ENCODE measurements around the gene TRIM13.
"Not testable (repeated sequence)": the region's sequence is repeated elsewhere in the genome, so short reads cannot be mapped to it uniquely, and the experiment has no call there.

TRIM13 gene, protein sequence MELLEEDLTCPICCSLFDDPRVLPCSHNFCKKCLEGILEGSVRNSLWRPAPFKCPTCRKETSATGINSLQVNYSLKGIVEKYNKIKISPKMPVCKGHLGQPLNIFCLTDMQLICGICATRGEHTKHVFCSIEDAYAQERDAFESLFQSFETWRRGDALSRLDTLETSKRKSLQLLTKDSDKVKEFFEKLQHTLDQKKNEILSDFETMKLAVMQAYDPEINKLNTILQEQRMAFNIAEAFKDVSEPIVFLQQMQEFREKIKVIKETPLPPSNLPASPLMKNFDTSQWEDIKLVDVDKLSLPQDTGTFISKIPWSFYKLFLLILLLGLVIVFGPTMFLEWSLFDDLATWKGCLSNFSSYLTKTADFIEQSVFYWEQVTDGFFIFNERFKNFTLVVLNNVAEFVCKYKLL

DNA sequence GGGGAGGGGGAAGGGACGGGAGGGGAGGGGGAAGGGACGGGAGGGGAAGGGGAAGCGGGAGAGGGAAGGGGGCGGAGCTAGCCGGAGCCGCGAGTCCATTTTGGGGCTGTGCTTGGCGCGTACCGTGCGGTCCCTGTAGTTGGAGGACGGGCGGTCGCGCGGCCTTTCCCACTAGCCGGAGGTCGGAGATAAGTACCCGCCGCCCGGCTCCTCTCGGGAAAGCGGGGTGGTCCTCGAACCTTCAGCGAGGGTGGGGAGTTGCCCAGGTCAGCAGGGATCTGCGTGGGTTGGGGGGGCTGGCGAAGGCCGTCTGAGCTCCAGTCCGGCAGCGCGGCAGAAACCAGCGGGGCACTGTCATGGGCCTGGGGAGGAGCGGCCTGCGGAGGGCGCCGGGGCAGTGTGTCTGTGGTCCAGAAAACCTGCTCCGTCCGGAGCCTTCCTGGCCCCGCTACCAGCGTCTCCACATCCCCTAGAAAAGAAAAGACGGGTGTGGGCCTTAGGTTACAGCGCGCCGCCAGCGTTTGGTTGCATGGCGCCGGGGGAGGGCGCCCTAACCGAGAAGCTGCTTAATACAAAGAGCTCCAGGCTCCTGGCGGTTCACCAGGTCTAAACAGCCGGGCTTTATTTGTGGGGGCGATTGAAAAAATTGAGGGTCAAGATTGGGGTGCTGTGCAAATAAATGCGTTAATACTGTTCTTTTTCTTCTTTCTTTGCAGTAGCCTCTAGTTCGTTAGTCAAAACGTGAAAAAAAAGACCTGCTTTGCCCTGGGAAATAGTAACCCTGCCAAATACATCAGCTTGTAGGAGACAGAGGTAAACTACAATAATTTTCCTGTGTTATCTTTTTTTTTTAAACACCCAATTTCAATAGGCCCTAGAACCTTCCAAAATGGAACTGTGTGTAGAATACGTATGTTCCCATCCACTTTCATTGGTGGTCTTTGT lies at the start of gene TRIM13:
TSS of gene TRIM13 (plus strand) at position 92 of the 945 bp plus-strand sequence. CDS start 14,899 bp downstream, outside the sequence.
- peak; percentile 51 to 63 for DNase-seq (ENCODE audit: low read depth in 2 of 2)

DNA sequence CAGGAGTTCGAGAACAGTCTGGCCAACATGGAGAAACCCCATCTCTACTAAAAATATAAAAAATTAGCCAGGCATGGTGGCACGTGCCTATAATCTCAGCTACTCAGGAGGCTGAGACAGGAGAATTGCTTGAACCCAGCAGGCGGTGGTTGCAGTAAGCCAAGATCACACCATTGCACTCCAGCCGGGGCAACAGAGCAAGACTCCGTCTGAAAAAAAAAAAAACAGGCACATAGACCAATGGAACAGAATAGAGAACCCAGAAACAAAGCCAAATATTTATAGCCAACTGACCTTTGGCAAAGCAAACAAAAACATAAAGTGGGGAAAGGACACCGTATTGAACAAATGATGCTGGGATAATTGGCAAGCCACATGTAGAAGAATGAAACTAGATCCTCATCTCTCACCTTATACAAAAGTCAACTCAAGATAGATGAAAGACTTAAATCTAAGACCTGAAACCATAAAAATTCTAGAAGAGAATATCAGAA lies 48.0 kb upstream of the TRIM13 start:
- not testable (repeated sequence) for DNase-seq (ENCODE audit: low read depth in 2 of 2)

DNA sequence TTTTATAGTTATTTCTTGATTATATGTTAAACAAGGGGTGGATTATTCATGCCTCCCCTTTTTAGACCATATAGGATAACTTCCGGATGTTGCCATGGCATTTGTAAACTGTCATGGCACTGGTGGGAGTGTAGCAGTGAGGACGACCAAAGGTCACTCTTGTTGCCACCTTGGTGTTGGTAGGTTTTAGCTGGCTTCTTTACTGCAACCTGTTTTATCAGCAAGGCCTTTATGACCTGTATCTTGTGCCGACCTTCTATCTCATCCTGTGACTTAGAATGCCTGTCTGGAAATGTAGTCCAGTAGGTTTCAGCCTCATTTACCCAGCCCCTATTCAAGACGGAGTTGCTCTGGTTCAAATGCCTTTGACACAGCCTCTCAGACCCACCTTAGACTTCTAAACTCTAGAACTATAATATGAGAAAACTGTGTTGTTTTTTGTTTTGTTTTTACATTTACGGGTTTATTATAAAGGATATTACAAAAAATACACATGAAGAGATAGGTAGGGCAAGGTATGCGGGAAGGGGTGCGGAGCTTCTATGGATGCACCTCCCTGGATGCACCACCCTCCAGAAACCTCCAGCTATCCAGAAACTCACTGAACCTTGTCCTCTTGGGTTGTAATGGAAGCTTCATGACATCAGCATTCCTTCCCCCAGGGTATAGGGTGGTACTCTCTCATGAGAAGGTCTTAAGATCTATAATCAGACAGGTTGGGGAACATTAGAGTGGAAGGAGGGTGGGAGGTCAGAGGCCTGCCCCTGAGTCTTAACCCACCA lies 44.9 kb upstream of the TRIM13 start:
- no peak for DNase-seq (ENCODE audit: low read depth in 2 of 2)

DNA sequence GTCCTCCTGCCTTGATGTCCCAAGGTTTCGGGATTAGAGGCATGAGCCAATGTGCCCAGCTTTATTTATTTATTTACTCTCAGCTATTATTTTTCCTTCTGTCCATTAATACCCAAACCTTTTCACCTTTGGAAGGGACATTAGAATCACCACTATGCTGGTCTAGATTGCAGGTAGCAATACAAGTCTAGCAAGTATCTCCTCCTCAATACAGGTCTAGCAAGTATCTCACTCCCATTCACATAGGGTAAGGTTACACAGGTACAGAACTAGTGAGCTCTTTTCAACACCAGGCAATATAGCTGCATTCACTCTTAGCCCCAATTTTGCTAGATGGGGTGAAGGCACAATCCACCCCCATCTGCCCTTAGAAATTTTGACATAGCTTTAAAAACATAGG lies 43.3 kb upstream of the TRIM13 start:
- DNase-seq (ENCODE audit: low read depth in 2 of 2) = no peak

DNA sequence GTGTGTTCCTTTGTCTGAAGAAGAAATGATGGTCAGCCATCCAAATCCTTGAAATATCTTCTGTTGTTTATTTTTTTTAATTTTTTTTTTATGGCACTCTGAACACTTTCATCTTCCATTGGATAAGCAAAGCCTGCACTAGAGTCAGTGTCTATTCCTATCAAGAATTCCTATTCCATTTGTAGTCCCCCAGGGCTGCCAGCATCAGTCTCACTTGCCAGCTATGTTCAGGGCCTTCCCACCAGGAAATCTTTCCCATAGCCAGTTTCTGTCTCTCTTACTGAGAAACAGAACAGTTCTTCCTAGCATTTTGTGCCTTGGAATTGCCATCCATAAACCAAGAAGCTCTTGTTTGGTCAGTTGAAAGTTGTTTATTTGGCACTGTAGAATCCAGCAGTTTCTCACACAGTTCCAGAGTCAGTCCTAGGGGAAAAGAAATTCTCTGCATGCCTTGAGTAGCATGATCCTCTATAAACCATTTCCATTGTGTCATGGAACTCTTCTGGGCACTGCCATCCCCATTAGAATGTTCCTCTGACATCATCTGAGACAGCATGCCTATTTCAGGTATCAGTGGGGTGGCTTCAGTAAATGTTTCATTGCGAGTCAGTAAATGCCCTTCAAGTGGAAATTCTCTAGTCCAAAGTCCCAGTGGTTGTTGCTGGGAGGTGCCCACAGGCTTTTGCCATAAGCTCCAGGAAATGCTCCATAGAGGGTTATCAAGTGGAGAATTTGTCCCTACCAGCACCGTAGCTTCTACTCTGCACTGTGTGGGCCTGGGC lies 42.0 kb upstream of the TRIM13 start:
- no peak for DNase-seq (ENCODE audit: low read depth in 2 of 2)

DNA sequence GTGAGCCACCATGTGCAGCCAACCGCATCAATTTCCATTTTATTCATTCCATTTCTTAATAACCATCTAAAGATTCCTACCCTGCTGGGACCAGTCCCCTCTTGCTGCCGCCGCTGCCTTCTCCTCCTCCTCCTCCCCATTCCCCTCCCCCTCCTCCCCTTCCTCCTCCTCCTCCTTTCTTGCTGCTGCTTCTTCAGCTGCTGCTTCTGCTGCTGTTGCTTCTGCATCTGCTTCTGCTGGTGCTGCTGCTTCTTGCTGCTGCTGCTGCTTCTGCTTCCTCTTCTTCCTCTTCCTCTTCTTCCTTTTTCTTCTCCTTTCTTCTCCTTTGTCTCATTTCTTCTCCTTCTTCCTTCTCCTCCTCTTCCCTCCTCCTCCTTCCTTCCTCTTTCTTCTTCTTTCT lies 40.7 kb upstream of the TRIM13 start:
- DNase-seq (ENCODE audit: low read depth in 2 of 2) = no peak

DNA sequence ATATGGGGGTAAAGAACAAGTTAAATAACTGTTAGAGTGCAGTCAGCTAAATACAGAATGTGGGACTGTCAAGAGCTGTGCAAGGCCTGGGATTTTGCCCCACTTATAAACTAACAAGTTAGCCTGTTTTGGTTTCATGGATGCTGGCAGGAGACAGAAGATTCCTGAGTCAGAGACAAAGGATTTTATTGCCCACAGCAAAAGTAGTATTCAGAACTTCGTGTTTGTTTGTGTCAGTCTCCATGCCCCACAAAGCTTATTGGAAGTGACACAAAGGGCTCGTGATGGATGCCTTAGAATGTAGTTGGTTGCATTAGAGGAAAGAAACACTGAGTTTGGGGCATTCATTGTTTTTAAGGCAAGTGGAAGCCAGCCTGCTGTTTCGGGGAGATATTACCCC lies 38.5 kb upstream of the TRIM13 start:
- DNase-seq (ENCODE audit: low read depth in 2 of 2) = no peak

DNA sequence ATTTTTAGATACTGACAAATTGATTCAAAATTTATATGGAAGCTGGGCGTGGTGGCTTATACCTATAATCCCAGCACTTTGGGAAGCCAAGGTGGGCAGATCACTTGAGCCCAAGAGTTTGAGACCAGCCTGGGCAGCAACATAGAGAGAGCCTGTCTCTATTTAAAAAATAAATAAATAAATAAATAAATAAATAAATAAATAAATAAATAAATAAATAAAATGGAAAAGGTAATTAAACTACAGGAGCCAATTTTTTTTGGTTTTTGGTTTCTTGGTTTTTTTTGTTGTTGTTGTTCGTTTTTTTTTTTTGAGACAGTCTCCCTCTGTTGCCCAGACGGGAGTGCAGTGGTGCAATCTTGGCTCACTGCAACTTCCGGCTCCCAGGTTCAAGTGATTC lies 29.4 kb upstream of the TRIM13 start:
- no peak for DNase-seq (ENCODE audit: low read depth in 2 of 2)

DNA sequence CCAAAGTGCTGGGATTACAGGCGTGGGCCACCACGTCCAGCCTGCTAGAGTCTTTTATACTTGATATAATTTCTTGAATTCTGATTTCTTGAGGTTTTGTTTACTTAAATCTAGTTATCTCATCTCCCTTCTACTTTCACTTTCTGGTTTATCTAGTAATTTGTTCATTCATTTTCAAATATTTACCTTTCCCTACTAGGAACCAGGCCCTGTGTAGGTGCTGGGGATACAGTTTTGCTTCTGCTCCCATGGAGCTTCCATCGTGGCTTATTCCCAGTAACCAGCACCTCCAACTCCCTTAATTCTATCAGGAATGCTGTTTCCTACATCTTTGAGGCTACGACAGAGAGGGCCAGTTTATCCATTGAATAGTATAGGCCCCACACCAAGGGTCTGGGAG lies 24.1 kb upstream of the TRIM13 start:
- DNase-seq (ENCODE audit: low read depth in 2 of 2) = no peak

DNA sequence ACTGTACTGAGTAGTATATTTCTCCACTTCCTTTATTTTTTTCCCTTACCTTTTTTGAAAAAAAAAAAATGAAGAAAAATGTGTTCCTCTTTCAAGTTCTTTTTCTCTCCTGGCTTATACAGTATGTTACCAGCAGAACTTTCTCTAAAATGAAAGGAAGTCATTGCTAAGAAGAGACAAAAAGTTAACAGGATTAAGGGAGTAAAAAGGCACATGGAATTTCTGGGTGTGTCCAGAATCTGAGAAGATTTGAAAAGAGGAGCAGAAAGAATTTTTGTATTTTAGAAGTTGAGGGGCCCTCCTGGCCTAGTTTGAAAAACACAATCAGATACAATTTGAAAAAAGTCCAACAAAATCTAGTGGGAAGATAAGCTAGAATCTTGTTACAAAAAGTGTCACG lies 21.0 kb upstream of the TRIM13 start:
- no peak for DNase-seq (ENCODE audit: low read depth in 2 of 2)

DNA sequence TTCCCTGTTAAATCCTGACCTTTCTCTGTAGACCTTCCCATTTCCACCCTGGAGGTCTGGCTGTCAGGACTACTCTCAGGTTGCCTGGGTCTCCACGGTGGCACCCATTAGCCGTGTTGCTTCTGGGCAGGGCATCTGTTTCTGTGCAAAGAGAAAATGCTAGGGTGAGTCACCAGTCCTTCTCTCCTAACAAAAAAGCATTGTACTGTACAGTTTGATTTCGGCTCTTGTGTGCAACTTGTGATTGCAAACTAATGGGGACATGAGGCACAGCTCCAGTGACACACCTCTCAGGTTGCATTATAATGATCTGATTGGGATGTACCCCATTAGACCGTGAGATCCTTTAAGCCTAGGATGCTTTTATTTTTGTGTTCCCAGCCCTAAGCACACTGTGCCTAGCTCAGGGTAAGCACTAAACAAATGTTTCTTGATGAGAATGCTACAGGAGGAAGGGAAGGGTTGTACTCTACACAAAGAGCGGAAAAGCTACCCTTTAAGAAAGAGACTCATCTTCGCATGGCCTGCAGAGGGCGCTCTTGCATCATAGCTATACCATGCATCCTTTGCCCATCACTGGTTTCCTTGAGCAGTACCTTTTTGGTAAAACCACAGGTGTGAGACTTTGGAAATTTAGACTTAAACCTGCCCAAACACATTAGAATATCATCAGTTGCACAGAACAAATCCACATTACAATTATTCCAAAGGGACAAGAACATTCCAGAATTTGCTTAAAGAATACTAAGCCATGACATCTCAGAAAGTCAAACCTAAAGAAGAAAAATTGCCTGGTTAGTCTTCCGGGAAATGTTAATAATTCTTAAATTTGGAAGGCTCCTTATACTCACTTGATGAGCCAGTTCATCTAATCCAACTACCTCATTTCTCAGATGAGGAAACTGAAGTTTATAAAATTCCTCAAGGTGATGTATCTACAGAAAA lies 20.3 kb upstream of the TRIM13 start:
- peak; percentile 44 to 50 for DNase-seq (ENCODE audit: low read depth in 2 of 2)

DNA sequence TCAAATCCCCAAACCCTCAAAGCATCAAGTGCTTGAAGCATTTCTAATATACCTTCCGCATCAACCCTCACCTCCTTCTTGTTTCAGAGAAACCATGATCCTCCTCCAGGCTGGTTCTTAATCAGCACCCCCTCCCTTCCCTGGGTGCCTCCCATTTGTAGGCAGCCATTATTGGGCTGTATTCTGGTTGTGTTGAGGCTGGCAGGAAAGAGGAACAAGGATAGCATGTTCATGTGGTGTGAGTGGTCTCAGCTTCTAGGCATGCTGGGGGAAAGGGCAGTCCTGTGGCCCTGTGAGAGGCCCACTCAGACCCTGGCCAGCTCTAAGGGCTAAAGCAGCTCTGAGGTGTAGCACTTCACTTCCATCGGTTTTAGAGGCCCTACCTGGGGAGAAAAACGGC lies 18.9 kb upstream of the TRIM13 start:
- DNase-seq (ENCODE audit: low read depth in 2 of 2) = no peak

DNA sequence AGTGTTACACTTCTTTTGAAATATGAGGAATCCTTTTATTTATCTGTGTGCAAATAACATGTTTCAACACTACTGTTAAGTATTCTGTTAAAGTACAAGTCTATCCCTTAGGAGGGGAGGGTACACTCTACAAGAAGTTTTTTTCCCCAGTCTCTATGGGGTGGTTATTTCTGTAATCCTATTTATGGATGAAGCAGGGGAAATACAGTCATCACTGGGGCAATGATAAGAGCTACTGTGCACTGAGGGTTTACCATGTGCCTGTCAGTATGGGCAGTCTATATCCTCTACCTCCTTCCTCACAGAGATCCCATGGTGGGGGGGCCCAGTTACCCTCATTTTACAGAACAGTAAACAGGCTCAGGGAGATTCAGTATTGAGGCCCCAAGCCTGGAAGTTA lies 16.6 kb upstream of the TRIM13 start:
- no peak for DNase-seq (ENCODE audit: low read depth in 2 of 2)

DNA sequence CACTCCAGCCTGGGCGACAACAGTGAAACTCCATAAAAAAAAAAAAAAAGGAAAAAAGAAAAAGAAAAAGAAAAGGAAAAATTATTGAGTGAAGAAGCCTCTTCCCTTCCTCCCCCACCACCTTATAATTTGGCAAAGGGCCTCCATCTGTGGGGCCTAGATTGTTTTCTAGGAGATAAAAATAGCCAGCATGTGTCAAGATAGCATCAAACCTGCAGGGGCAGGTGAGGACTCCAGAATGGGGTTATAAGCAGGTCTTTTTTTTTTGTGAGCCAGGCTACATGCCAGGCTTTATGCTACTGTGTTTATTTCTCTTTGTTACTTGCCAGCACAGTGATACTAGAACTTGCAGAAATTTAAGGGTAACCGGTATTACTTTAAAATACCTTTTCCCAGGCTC lies 11.7 kb upstream of the TRIM13 start:
- no peak for DNase-seq (ENCODE audit: low read depth in 2 of 2)

DNA sequence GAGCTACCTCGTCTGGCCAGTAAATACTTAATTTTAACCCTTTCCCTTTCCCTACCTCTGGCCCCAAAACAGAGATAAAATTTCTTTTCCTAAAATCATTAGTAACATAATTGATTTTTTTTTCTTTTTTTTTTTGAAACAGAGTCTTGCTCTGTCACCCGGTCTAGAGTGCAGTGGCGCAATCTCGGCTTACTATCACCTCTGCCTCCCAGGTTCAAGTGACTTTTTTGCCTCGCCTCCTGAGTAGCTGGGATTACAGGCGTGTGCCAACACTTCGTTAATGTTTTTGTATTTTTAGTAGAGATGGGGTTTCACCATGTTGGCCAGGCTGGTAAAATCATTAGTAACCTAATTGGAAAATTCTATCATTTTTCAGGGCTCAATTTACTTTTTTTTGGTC lies 10.4 kb upstream of the TRIM13 start:
- DNase-seq (ENCODE audit: low read depth in 2 of 2) = no peak

DNA sequence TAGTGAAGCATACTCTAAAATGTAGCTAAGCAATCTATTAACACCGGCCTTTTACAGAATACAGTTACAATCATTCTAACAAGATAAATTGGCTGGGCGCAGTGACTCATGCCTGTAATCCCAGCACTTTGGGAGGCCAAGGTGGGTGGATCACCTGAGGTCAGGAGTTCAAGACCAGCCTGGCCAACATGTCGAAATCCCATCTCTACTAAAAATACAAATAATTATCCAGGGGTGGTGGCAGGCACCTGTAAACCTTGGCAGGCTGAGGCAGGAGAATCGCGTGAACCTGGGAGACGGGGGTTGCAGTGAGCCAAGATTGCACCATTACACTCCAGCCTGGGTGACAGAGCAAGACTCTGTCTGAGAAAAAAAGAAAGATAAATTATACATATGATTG lies 6.2 kb upstream of the TRIM13 start:
- not testable (repeated sequence) for DNase-seq (ENCODE audit: low read depth in 2 of 2)

DNA sequence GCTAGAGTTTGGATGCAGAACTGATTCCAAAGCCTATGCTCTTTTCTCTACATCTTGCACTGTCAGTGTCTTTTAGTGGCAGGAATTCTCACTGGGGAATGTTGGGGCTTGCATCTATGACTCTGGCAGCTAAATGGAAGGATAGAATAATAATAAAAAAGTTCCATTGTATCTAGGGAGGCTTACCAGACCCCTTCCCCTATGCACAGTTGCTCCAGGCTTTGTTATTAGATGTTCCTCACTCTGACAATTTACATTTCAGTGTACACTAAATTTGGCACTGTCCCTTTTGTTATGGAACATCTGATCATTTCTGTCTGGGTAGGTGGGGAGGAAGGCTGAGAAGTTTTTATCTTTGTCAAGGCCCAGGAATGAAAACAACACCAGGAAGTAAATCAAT lies 3.7 kb upstream of the TRIM13 start:
- no peak for DNase-seq (ENCODE audit: low read depth in 2 of 2)

DNA sequence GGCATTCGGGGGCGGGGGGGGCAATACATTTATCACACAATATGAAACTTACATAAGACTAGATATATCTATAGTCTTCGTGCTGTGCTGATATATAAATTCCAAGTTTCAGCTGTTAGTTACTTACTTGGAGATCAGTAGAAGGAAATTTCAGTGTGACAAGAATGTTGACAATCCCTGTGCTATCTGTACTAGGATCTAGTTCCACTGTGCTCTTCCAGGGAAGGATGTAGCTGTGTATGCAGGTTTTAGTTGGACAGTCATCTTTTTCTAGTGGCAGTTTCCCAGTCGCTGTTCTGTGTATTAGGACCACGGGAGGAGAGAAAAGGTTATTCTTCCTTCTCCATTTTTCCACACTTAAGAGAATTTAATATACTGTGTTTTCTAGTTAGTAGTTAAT lies 3.2 kb upstream of the TRIM13 start:
- no peak for DNase-seq (ENCODE audit: low read depth in 2 of 2)

DNA sequence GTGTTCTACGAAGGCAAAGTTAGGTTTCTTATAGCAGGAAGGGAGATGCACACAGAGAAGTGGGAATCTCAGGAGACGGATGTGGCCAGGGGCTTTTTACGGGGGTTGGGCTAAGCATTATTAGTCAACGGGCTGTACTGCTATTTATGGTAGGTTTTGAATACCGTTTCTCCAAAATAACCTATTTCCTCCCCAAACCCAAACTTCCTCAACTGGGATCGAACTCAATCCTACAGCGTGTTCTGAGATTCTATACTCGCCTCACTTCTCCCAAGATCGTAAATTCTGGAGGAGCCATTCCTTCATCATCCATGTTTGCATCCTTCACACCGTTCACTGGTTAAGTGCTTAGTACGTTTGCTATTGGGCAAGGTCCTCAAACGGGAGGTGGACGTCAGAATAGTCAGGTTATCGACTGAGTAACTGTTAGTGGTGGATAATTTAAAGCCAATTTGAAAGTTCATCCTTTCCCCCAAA lies 1.2 kb upstream of the TRIM13 start:
- DNase-seq (ENCODE audit: low read depth in 2 of 2) = no peak

All from stimulated activated CD4-positive, alpha-beta T cell treated with anti-CD3 and anti-CD28 coated beads, Interleukin-1b, Interleukin-23, amount 100 ng/mL, for 1 hour (primary cell).